OCI-M1 (cell line): Measurements from ENCODE around the gene NSMCE1.

Experiments
- DNase-seq: peaks from one replicate; lab custom pipeline; 2025; lab: John Stamatoyannopoulos, UW

Gene NSMCE1

GRCh38 chr16:27243725-27244362 is 24.7 kb downstream of the NSMCE1 start:
- no peak for DNase-seq

- no peak for DNase-seq
Observed at GRCh38 chr16:27242868-27243590, 25.5 kb downstream of the NSMCE1 start.

DNA sequence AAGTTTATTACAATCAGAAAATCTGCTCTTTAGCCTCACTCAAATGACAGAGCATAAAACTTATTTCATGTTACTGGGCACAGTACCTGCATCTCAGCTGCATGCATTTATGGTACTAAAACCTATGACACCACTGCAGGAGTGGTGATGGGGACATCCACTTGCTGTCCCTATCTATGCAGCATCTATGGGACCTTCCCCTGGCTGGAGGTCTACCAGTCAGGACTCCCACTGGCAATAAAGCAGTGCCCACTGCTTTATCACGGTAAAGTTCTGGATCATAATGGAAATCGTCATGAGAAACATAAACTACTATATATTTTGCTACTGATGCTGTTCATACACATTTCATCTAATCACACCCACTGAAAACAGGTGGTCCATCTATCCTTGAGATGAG is 26.2 kb downstream of the NSMCE1 start:
- DNase-seq = no peak

DNA sequence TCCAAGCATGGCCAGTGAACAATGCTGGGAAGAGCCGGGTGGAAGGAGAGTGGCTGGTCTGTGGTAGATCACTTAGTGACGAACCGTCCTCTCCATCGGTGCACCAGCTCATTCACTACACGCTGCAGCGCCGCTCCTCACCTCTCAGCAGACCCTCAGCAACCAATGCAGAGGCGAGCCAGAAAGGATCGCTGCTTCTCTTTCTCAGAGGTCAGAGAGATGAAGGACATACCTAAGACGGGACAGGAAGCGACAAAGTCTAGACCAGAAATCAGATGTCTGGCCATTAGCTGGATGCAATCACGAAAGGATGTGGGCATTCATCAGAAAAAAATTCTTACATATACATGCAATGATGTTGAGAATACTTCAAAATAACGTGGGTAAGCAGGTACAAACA is 26.9 kb downstream of the NSMCE1 start:
- DNase-seq = no peak

DNA sequence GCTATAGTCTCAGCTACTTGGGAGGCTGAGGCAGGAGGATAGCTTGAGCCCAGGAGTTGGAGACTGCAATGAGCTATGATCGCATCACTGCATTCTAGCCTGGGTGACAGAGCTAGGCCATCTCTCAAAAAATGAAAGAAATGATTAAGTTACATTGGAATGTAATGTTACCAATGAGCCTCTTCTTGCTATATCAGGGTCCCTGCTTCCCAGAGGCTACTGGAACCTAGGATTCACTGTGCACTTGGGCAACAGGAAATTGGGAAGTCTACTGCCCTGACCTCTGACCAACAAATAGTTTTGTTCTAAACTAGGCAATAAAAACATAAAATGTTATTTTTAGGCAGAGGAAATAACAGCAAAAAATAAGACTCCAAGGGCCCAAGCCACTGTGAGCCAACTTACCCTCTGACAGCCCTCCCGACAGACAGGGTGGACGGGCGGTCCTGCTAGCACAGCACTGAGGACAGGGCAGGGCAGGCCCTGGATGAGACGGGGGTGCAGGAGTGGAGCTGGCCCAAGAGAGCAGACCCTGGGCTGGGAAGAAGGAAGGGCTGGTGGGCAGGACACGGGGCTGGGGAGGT is 27.5 kb downstream of the NSMCE1 start:
- no peak for DNase-seq

DNA sequence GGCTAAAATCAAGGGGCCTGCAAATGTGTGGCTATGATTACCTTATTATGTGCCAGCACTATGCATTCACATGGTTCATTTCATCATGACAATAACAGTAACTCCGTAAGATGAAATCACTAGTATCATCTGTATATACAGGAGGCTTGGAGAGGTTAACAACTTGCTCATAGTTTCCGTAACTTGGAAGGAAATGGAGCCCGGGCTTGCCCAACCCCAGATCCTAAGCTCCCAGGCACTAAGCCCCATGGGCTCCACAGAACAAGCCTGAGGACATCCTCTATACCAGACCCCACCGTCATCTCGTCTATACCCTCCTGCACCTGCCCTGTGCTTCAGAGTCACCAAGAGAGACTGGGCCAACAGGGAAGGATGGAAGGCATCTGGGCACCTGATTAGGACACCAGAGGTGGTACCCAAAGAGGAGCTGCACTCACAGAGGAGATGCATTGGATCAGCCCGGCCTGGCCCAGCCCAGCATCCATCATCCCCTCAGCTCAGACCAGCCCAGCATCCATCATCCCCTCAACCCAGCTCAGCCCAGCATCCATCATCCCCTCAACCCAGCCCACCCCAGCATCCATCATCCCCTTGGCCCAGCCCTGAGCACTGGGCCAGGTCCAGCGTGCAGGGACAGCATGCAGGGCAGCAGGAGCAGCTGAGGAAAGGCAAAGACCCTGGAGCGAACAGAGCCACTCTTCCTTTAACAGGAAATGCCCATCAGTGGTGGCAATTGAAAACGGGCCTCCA is 28.5 kb downstream of the NSMCE1 start:
- no peak for DNase-seq

- DNase-seq = no peak
Observed at GRCh38 chr16:27239026-27239425, 29.5 kb downstream of the NSMCE1 start.

GRCh38 chr16:27238591-27238990 is 30.0 kb downstream of the NSMCE1 start:
- DNase-seq = no peak

GRCh38 chr16:27238016-27238587 is 30.5 kb downstream of the NSMCE1 start:
- peak; percentile 36 for DNase-seq

- peak; percentile 71 for DNase-seq
Observed at GRCh38 chr16:27237219-27238015, 31.2 kb downstream of the NSMCE1 start.

DNA sequence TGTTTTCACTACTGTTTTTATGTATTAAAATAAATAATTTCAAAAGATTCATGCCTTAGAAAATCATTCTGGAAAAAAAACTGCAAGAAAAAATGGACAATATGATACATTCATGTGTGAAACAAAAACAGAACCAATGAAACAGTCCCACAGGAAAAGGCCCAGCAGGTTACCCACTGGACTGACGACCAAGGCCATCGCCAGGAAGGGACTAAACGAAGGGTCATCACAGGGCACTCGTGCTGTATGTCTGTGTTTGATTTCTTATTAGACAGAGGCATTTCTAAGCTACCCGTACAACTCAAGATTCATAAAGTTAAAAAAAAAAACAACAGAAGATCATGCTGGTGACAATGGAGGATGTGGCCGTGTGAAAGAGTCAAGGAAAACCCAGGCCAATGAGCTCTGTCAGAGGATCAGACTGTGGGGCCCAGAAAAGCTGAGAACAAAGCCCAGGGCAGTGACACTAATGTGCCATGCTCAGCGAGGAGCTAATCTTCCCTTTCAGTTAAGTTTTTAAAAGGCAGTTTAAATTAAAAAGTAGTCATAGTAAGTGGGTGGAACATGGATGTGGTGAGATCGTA is 31.8 kb downstream of the NSMCE1 start:
- DNase-seq = no peak

GRCh38 chr16:27235938-27236245 is 32.7 kb downstream of the NSMCE1 start:
- DNase-seq = no peak

GRCh38 chr16:27235055-27235937 is 33.3 kb downstream of the NSMCE1 start:
- DNase-seq = peak; percentile 97

GRCh38 chr16:27234603-27235002 is 34.0 kb downstream of the NSMCE1 start:
- no peak for DNase-seq

GRCh38 chr16:27234171-27234570 is 34.4 kb downstream of the NSMCE1 start:
- no peak for DNase-seq

- no peak for DNase-seq
Observed at GRCh38 chr16:27233731-27234130, 34.8 kb downstream of the NSMCE1 start.

DNA sequence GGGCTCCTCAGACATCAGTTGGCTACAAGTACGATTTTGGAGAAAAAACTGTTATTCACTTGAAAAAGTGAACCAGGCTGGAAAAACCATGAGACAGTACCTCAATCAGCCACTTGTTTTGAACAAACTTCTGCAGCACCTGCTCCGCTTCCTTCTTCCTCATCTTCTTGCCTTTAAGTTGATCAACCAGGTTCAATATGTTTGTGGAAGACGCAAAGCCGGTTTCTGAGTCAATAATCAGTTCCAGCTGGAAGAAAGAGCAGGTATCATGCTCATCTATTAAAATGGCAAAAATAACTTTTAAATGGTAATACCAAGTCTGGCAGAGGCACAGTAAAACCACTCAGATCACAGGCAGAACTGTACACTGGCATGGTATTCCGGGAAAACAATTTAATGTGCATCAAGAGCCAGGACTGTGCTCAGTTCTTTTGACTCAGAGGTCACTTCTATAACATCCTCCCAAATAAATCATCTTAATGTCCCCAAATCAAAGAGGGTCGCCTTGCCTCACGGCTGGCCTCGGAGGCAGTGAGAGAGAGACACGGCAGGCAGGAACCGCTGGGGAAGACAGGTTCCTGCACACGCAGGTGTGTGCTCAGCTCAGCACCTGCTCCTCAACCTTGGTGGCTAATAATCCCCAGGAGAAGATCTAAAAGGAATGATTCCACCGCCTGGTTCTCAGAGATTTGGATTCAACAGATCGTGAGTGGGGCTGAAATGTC is 35.5 kb downstream of the NSMCE1 start:
- DNase-seq = no peak

DNA sequence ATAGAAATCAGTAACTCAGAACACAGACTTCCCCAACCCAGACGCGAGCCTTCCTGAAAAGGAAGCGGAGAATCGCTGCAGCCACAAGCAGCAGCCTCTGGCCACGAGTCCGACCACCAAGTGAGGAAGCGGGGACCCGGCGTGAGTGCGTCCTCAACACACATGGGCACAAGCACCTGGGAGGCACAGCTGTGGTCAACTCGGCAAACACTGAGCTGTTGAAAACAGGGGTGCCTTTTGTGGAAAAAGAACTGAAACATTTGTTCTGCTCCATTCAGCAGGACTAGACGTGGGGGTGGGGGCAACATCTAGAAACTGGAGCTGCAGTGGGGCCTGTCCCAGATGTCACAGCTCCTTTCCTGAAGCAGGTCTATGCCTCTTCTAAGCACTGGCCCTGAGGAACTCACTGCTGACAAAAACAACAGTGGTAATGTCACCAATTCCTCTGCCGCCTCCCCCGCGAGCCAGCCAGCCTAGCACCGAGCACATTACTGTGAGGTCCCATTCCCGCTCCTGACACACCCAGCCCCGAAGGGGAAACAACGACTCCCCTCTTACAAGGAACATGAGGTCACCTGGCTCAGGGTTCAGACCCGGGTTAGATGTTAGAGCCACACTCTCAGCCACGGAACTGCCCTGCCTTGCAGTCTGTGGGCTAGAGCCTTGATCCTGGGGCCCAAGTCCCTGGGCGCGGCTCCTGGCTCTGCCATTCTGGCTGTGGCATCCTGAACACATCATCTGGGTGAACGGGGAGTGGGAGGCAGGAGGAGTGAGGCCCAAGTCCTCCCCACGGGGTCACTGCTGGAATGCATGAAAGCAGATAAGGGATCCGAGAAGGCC is 36.3 kb downstream of the NSMCE1 start:
- DNase-seq = no peak

DNA sequence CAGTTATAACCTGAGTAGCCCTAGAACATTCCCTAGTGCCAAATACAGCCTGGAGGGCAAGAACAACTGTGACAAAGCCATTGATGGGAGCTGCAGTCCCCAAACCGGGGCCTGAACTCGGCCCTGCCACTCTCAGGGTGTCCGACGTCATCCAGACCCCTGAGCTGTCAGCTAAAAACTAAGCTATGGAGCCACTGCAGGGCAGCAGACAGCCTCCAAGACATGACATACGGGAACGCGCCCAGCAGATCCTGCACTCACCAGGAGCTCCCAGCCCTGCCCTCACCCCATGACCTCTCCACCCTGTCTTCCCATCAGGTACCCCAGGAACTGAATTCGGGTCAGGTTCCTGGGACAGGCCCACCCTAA is 36.9 kb downstream of the NSMCE1 start:
- no peak for DNase-seq
